ENCODE data around the gene FAM200C.

FAM200C gene

GRCh38 chr5:160399402-160400353, at the start of gene FAM200C:
Gene FAM200C (minus strand): TSS chr5:160400054. CDS start chr5:160395490, 4,564 bp downstream.
- TF ChIP-seq, protein P1, sequence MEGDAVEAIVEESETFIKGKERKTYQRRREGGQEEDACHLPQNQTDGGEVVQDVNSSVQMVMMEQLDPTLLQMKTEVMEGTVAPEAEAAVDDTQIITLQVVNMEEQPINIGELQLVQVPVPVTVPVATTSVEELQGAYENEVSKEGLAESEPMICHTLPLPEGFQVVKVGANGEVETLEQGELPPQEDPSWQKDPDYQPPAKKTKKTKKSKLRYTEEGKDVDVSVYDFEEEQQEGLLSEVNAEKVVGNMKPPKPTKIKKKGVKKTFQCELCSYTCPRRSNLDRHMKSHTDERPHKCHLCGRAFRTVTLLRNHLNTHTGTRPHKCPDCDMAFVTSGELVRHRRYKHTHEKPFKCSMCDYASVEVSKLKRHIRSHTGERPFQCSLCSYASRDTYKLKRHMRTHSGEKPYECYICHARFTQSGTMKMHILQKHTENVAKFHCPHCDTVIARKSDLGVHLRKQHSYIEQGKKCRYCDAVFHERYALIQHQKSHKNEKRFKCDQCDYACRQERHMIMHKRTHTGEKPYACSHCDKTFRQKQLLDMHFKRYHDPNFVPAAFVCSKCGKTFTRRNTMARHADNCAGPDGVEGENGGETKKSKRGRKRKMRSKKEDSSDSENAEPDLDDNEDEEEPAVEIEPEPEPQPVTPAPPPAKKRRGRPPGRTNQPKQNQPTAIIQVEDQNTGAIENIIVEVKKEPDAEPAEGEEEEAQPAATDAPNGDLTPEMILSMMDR (IDR thresholded peaks at IDR 0.05; ENCODE audit: low read depth, low read length), result no peak
- peak within 1 kb of the TSS; percentile 70 to 72 for H3K4me3 ChIP-seq (replicated peaks in 1 of 2; ENCODE audit: low read depth in 2 of 2, low read length in 2 of 2)
- peak; percentile 96 to 97 for DNase-seq (ENCODE audit: low read depth in 2 of 2)

- TF ChIP-seq, protein P1 (IDR thresholded peaks at IDR 0.05; ENCODE audit: low read depth, low read length), result no peak
- DNase-seq (ENCODE audit: low read depth in 2 of 2), result no peak
- no peak overlapping the region for H3K4me3 ChIP-seq (replicated peaks in 1 of 2; ENCODE audit: low read depth in 2 of 2, low read length in 2 of 2)
These were observed 49.6 kb upstream of the FAM200C start for GRCh38 chr5:160449458-160449857.

DNA sequence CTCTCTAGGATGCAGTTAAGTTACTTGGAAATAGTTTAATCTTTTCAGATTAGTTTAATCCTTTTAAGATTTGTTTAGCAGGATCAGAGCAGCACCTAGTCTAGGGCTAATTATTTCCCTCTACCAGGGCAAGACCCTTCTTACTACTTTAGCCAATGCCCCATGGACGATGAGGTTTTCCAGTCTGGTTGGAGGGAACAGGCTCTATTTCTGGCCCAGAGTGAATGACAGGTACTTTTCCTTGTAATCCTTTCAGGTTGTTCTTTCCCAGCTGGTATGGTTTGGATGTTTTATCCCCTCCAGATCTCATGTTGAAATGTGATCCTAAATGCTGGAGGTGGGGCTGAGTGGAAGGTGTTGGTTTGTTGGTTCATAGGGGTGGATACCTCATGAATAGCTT, 49.0 kb upstream of the FAM200C start:
- H3K4me3 ChIP-seq (replicated peaks in 1 of 2; ENCODE audit: low read depth in 2 of 2, low read length in 2 of 2), result no peak overlapping the region
- no peak for DNase-seq (ENCODE audit: low read depth in 2 of 2)
- TF ChIP-seq, protein P1 (IDR thresholded peaks at IDR 0.05; ENCODE audit: low read depth, low read length), result no peak

DNA sequence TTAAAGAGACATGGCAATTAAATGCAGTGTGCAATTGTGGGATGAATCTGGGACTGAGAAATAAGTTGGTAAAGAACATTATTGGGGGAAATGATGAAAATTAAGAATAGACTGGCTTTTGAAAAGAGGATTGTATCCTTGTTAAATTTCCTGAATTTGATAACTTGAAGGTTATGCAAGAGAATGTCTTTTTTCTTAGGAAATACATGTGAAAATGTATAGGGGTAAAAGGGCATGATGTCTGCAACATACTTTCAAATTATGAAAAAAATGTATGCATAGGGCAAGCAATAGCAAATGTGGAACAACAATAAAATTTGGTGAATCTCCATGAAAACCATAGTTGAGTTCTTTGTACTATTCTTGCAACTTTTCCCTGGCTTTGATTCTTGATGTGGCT, 45.9 kb upstream of the FAM200C start:
- no peak for DNase-seq (ENCODE audit: low read depth in 2 of 2)
- TF ChIP-seq, protein P1 (IDR thresholded peaks at IDR 0.05; ENCODE audit: low read depth, low read length), result no peak
- no peak overlapping the region for H3K4me3 ChIP-seq (replicated peaks in 1 of 2; ENCODE audit: low read depth in 2 of 2, low read length in 2 of 2)

- H3K4me3 ChIP-seq (replicated peaks in 1 of 2; ENCODE audit: low read depth in 2 of 2, low read length in 2 of 2), result no peak overlapping the region
- DNase-seq (ENCODE audit: low read depth in 2 of 2), result no peak
- TF ChIP-seq, protein P1 (IDR thresholded peaks at IDR 0.05; ENCODE audit: low read depth, low read length), result no peak
These were observed 45.3 kb upstream of the FAM200C start for GRCh38 chr5:160445132-160445531.

- TF ChIP-seq, protein P1 (IDR thresholded peaks at IDR 0.05; ENCODE audit: low read depth, low read length), result no peak
- H3K4me3 ChIP-seq (replicated peaks in 1 of 2; ENCODE audit: low read depth in 2 of 2, low read length in 2 of 2), result no peak overlapping the region
- no peak for DNase-seq (ENCODE audit: low read depth in 2 of 2)
These were observed 44.6 kb upstream of the FAM200C start for GRCh38 chr5:160444407-160444806.

Data from cardiac fibroblast (primary cell).